Sigmoid colon (tissue), 7 donors: ENCODE results near the gene CFDP1. TPM values are rescaled to one million over a fixed set of nuclear protein-coding genes. Genes with fewer than 3 reads are reported as not detected.

Experiments
- DNase-seq: peaks from one replicate; pipeline ENCODE4 v3.0.0-alpha.2; 2019
- H3K27ac ChIP-seq, 4 donors: fragments of 200-600 bp; sonication (generic); one replicate each; pipeline ENCODE4 v1.5.1; 2016 to 2019; ENCODE audit warnings: mild to moderate bottlenecking in 1 of 4
- H3K27me3 ChIP-seq, 3 donors: fragments of 200-600 bp; sonication (generic); one replicate each; pipeline ENCODE4 v1.5.1; 2019; ENCODE audit warnings: mild to moderate bottlenecking in 1 of 3
- H3K36me3 ChIP-seq, 4 donors: fragments of 200-600 bp; sonication (generic); one replicate each; pipeline ENCODE4 v1.5.1; 2016 to 2019
- H3K4me1 ChIP-seq, 4 donors: fragments of 200-600 bp; sonication (generic); one replicate each; pipeline ENCODE4 v1.5.1; 2017 to 2019
- H3K4me3 ChIP-seq, 4 donors: fragments of 200-600 bp; sonication (generic); one replicate each; pipeline ENCODE4 v1.5.1; 2017 to 2019; ENCODE audit warnings: mild to moderate bottlenecking in 2 of 4, moderate library complexity in 1 of 4
- H3K9me3 ChIP-seq, 4 donors: fragments of 200-600 bp in 3 of 4; sonication (generic) in 3 of 4; one replicate each; pipeline versions ENCODE4 v1.5.1 to v1.6.1; 2013 to 2019
- EP300 ChIP-seq, 4 donors: sonication (generic); formaldehyde crosslinking; IDR thresholded peaks; one replicate each; pipeline ENCODE4 v1.6.1; 2017; ENCODE audit warnings: antibody characterized with exemption in 4 of 4
- POLR2A ChIP-seq, 2 donors: fragments of 450-650 bp; IDR thresholded peaks; one replicate each; pipeline ENCODE4 v1.6.1; 2016; ENCODE audit warnings: antibody characterized with exemption in 2 of 2, mild to moderate bottlenecking in 2 of 2, moderate library complexity in 2 of 2
- POLR2AphosphoS5 ChIP-seq, 4 donors: sonication (generic); formaldehyde crosslinking; IDR thresholded peaks; one replicate each; pipeline ENCODE4 v1.6.1; 2017; ENCODE audit warnings: antibody characterized with exemption in 4 of 4
- WGBS, 2 donors: extraction: QIAGEN DNeasy Blood & Tissue Kit; methylation state at CpG; one replicate each; pipeline ENCODE4 v1.1.7; 2013; 5-methylcytosine and 5-hydroxymethylcytosine counted together
- intact Hi-C: fragments of 100-400 bp; cut with DNase I; formaldehyde crosslinking; loops from one replicate; pipeline ENCODE4 v1.15.1; 2023
- polyA plus RNA-seq, 3 donors: library from polyadenylated mRNA; stranded (reverse); fragments of 200-250 nt; gene quantifications; one replicate each; pipeline ENCODE4 v1.2.3, GENCODE V29; 2013
- total RNA-seq, 4 donors: library from RNA; depleted of rRNA; stranded (reverse); fragments of >200 nt; gene quantifications; one replicate each; pipeline ENCODE4 v1.1.0, GENCODE V29; 2016
- TF ChIP-seq, protein P1 (sequence below), 4 experiments: fragments of 450-650 bp in 3 of 4; fragments of 200-600 bp in 1 of 4; IDR thresholded peaks; one replicate each; pipeline ENCODE4 v1.5.1; 2016 to 2019; ENCODE audit warnings: antibody characterized with exemption in 4 of 4, mild to moderate bottlenecking in 3 of 4, moderate library complexity in 2 of 4
- donor health status: healthy with polysubstance abuse.
- donor health status: Bipolar disorder and iron deficiency.
- donor health status: healthy.

The CFDP1 gene
- total and polyA plus RNA-seq, 7 donors: 42.1 to 382 (median 61.1) TPM

DNA sequence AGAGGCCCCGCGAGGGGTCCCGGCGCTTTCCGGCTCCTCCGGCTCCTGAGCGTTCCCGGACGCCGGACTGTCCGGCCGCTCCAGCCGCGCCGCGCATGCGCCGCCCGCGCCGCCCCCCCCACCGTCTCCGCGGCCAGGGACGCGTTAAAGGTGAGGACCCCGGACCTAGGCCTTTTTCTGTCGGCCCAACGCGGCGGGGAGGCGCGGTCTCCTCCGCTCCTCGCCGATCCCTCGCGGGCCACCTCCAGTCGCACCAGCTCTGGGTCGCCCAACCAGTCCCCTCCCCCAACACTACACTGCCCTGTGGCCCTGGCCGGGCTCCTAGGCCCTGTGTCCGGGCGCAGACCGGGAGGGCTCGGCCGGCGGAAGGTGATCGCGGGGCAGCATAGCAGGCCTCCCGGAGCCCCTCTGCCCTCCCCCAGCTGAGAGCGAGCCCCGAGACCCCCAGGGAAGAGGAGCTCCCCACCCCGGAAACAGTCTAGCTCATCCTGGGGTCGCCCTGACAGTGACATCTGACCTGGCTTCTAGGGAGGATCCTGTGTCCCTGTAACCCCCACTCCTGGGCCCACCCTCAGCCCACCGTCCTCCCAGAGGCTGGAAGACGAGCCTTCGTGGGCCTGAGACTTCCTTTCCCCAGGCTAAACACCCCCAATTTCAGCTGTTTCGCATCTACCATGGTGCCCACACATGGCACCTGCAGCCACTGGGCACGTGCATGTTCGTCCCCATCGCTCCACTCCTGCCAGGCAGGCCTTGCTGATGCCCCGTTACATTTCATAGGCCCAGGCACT lies 167.2 kb downstream of the CFDP1 start:
- 11% methylated on average over 62 of the region's 62 CpGs for WGBS, 2 donors
- intact Hi-C loops: loop anchor here (1.0 to 2.0 kb wide), 2 partner anchors 15 to 28 kb away; partner anchors contain the start of gene BCAR1

DNA sequence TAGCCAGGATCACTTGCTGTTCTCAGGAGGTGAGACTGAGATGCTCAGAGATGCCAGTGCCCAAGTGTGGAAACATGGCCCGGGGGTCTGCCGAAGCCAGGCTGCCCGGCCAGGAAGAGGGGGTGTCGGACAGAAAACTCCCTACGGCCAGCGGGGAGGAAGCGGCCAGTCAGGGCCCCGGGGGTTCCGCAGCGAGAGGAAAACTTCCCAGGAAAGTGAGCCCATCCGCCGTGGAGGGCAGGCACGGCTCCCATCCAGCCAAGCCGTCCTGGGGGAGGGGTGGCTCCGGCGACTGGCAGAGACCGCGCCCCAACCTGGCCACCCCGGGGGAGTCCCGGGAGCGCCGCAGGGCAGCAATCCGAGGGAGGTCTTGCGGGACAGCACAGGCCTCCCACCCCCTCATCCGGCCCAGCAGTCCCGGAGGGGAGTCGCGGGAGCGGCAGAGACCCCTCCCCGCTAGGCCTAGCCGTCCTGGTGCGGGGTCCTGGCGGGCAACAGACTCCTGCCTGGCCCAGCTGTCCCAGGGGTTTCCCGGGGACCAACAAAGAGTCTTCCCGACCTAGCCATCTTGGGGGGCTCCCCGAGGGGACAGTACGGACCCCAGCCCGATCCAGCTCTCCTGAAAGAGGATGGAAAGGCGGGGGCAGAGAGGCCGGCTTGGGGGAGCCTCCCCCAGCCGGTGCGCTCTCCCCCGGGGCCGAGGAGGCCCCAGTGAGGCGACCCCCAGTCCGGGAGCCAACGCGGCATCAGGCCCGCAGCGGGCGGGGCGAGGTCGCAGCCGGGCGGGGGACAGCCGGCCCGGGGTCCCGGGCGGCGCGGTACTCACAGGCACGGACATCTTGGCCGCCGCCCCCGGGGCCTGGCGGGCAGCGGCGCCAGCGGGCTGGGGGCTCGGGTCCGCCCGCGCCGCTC lies 168.0 kb downstream of the CFDP1 start:
- WGBS, 2 donors: 4% methylated on average over 74 of the region's 74 CpGs
- Histone ChIP-seq H3K27me3 (no peaks in the 10 kb centered on the region), H3K9me3 (no peaks in the 10 kb centered on the region), H3K4me1 (peaks cover 0 to 68% (median 56%) of the 10 kb centered on the region in 4 donors), H3K36me3 (no peaks in the 10 kb centered on the region), H3K27ac (peak overlapping the region; percentile 90 to 97 (median 95)), H3K4me3 (peak overlapping the region; percentile 72 to 99 (median 86))
- intact Hi-C loops: loop anchor here (1.0 to 2.0 kb wide), 2 partner anchors 14 to 27 kb away; partner anchors contain the start of gene BCAR1
- TF ChIP-seq, protein P1, sequence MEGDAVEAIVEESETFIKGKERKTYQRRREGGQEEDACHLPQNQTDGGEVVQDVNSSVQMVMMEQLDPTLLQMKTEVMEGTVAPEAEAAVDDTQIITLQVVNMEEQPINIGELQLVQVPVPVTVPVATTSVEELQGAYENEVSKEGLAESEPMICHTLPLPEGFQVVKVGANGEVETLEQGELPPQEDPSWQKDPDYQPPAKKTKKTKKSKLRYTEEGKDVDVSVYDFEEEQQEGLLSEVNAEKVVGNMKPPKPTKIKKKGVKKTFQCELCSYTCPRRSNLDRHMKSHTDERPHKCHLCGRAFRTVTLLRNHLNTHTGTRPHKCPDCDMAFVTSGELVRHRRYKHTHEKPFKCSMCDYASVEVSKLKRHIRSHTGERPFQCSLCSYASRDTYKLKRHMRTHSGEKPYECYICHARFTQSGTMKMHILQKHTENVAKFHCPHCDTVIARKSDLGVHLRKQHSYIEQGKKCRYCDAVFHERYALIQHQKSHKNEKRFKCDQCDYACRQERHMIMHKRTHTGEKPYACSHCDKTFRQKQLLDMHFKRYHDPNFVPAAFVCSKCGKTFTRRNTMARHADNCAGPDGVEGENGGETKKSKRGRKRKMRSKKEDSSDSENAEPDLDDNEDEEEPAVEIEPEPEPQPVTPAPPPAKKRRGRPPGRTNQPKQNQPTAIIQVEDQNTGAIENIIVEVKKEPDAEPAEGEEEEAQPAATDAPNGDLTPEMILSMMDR (IDR thresholded peaks at IDR 0.05): no peak
- TF ChIP-seq POLR2AphosphoS5 (IDR thresholded peaks at IDR 0.05): peak in 1 of 4 donors; percentile 41
- TF ChIP-seq EP300 (IDR thresholded peaks at IDR 0.05): no peak
- peak; percentile 82 for DNase-seq

More for the DNA sequence above, 167.2 kb downstream of the CFDP1 start:
- H3K36me3 ChIP-seq: no peaks in the 10 kb centered on the region
- DNase-seq: peak; percentile 90
- TF ChIP-seq POLR2A (IDR thresholded peaks at IDR 0.05) (no peak), POLR2AphosphoS5 (IDR thresholded peaks at IDR 0.05) (peak in 3 of 4 donors; percentile 17 to 40 (median 39))
- H3K4me1 ChIP-seq: peaks cover 0 to 60% (median 52%) of the 10 kb centered on the region in 4 donors
- H3K4me3 ChIP-seq: peak overlapping the region; percentile 72 to 99 (median 86)
- no peaks in the 10 kb centered on the region for H3K27me3 ChIP-seq
- peak overlapping the region; percentile 90 to 97 (median 95) for H3K27ac ChIP-seq
- no peaks in the 10 kb centered on the region for H3K9me3 ChIP-seq

DNA sequence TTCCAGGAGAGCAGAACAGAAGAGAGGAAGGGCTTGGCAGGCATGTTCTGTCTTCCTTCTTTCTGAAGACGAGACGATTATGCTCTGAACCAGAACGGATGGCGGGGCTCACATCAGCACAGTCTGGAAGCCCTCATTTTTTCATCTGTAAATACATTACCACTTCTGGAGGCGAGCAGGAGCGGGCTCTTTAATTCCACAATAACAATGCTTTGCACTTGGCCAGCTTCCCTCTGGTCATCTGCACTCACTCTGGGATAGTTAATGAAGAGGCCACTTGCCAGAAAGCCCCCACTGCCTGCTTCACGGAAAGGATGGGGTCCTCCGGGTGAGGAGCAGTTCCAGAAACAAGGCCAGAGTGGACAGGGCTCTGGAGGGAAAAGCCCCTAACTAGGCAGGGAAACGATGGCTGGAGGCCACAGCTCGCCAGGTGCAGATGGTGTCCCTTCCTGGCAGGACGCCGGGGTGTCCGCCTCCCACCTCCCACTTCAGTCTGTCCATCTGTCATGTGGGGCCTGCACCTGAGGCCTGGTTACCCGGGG lies 168.8 kb downstream of the CFDP1 start:
- Histone ChIP-seq H3K27me3 (no peaks in the 10 kb centered on the region), H3K9me3 (no peaks in the 10 kb centered on the region), H3K36me3 (no peaks in the 10 kb centered on the region), H3K27ac (peak overlapping the region; percentile 90 to 97 (median 95)), H3K4me1 (peaks cover 0 to 71% (median 56%) of the 10 kb centered on the region in 4 donors), H3K4me3 (peak overlapping the region; percentile 72 to 99 (median 86))
- WGBS, 2 donors: 60 to 68% methylated on average over 14 of the region's 14 CpGs
- intact Hi-C loops: loop anchor here (2.0 kb wide), 1 partner anchor 14 kb away; the partner anchor contains the start of gene BCAR1
- peak; percentile 81 for DNase-seq
- TF ChIP-seq POLR2A (IDR thresholded peaks at IDR 0.05) (no peak), POLR2AphosphoS5 (IDR thresholded peaks at IDR 0.05) (peak in 2 of 4 donors; percentile 38 to 43)

DNA sequence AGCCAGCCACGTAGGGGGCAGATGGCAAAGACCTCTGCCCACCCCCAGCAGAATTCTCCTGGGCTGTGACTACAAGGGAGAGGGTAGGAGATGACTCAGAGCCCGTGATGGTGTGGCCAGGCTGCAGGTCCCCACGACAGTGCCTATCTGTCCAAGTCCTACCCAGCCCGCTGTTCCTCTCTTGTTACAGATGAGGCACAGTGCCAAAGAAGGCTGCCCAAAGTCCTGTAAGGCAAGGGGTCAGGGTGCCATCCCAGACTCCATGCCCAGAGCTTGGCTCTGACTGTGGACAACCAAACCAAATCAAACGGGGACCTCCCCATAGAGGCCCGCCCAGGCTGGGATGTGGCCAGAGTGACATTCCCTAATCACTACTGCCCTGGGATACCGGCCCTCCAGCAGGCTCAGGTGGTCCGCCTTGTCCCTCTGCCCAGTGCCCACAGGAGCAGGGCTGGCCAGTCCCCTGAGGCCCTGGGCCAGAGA lies 169.3 kb downstream of the CFDP1 start:
- peak; percentile 75 for DNase-seq
- H3K4me1 ChIP-seq: peaks cover 0 to 76% (median 58%) of the 10 kb centered on the region in 4 donors
- WGBS, 2 donors: 61 to 70% methylated on average over 8 of the region's 8 CpGs
- peak overlapping the region in 3 of 4 donors; percentile 72 to 94 (median 77) for H3K4me3 ChIP-seq
- no peaks in the 10 kb centered on the region for H3K36me3 ChIP-seq
- H3K9me3 ChIP-seq: no peaks in the 10 kb centered on the region
- intact Hi-C loops: loop anchor here (2.0 kb wide), 1 partner anchor 13 kb away; the partner anchor contains the start of gene BCAR1
- TF ChIP-seq POLR2A (IDR thresholded peaks at IDR 0.05): no peak
- no peak for TF ChIP-seq POLR2AphosphoS5 (IDR thresholded peaks at IDR 0.05)
- TF ChIP-seq EP300 (IDR thresholded peaks at IDR 0.05): no peak
- H3K27me3 ChIP-seq: no peaks in the 10 kb centered on the region
- H3K27ac ChIP-seq: peak overlapping the region; percentile 90 to 97 (median 95)

DNA sequence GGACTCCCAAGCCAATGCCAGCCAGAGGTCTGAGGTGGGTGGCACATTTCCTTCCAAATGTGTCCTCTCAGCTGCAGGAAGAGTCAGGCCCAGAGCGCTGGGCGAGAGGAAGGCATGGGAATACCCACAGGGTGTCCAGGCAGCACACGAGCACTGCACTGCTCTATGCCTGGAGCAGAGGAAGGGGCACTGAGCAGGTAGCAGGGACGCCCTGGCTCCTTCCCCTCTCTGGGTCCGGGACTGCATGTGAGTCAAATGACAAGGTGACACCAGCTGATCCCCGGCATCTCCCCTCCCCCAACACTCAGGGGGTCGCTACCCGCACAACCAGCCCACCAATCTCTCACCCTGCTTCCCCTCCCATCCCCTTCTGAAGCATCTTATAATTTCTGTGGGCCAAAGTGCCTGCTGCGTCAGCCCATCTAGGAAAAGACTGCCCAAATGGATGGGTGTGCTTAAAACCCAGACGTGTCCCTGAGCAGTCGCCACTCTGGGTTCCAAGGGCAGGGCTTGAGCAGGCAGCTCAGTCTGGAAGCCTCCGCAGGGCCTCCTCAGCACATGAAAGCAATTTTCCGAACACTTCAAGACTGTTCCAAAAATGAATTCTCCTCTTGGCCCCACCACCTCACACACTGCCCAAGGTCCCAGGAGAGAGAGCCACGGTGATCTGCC lies 169.9 kb downstream of the CFDP1 start:
- peak; percentile 67 for DNase-seq
- intact Hi-C loops: no loop called here
- TF ChIP-seq EP300 (IDR thresholded peaks at IDR 0.05) (no peak), POLR2A (IDR thresholded peaks at IDR 0.05) (no peak), POLR2AphosphoS5 (IDR thresholded peaks at IDR 0.05) (no peak)
- TF ChIP-seq, protein P1 (IDR thresholded peaks at IDR 0.05): no peak
- no peaks in the 10 kb centered on the region for H3K36me3 ChIP-seq
- 76 to 90% methylated on average over 14 of the region's 14 CpGs for WGBS, 2 donors
- H3K27ac ChIP-seq: peak overlapping the region; percentile 90 to 97 (median 95)
- H3K4me1 ChIP-seq: peaks cover 0 to 82% (median 64%) of the 10 kb centered on the region in 4 donors
- no peaks in the 10 kb centered on the region for H3K9me3 ChIP-seq
- no peaks in the 10 kb centered on the region for H3K27me3 ChIP-seq
- H3K4me3 ChIP-seq: peak overlapping the region in 2 of 4 donors; percentile 72 to 77
